Suprapubic skin (tissue), 4 donors: ENCODE results near the gene ENAH. TPM values are rescaled to one million over a fixed set of nuclear protein-coding genes. Genes with fewer than 3 reads are reported as not detected.

Experiments used
- DNase-seq, 2 donors: peaks; one replicate each; pipeline ENCODE4 v3.0.0-alpha.2; 2019; ENCODE audit warnings: low spot score in 2 of 2
- H3K27ac ChIP-seq: fragments of 200-600 bp; sonication (generic); one replicate; pipeline ENCODE4 v1.5.1; 2019
- H3K27me3 ChIP-seq: fragments of 200-600 bp; sonication (generic); one replicate; pipeline ENCODE4 v1.5.1; 2019
- H3K36me3 ChIP-seq: fragments of 200-600 bp; sonication (generic); one replicate; pipeline ENCODE4 v1.5.1; 2019
- H3K4me1 ChIP-seq: fragments of 200-600 bp; sonication (generic); one replicate; pipeline ENCODE4 v1.5.1; 2019
- H3K4me3 ChIP-seq: fragments of 200-600 bp; sonication (generic); one replicate; pipeline ENCODE4 v1.5.1; 2019; ENCODE audit warnings: mild to moderate bottlenecking
- H3K9me3 ChIP-seq: fragments of 200-600 bp; sonication (generic); one replicate; pipeline ENCODE4 v1.5.1; 2019
- EP300 ChIP-seq: sonication (generic); formaldehyde crosslinking; IDR thresholded peaks from one replicate; pipeline ENCODE4 v1.6.1; 2017; ENCODE audit warnings: antibody characterized with exemption
- POLR2A ChIP-seq, 2 donors: fragments of 450-650 bp; IDR thresholded peaks; one replicate each; pipeline ENCODE4 v1.6.1; 2017; ENCODE audit warnings: antibody characterized with exemption in 2 of 2, mild to moderate bottlenecking in 2 of 2, moderate library complexity in 2 of 2
- POLR2AphosphoS5 ChIP-seq, 3 donors: sonication (generic); formaldehyde crosslinking; IDR thresholded peaks; one replicate each; pipeline ENCODE4 v1.6.1; 2017; ENCODE audit warnings: antibody characterized with exemption in 3 of 3
- WGBS: methylation state at CpG from one replicate; pipeline ENCODE4 v1.1.5; 2018; 5-methylcytosine and 5-hydroxymethylcytosine counted together
- total RNA-seq, 4 donors: library from RNA; depleted of rRNA; stranded (reverse); fragments of >200 nt; gene quantifications; one replicate each; pipeline ENCODE4 v1.1.0, GENCODE V29; 2016
- TF ChIP-seq, protein P1 (sequence below), 2 donors: fragments of 200-600 bp in 1 of 2; fragments of 450-650 bp in 1 of 2; sonication (generic) in 1 of 2; IDR thresholded peaks; one replicate each; pipeline ENCODE4 v1.5.1; 2016 to 2019; ENCODE audit warnings: antibody characterized with exemption in 2 of 2, mild to moderate bottlenecking in 1 of 2, moderate library complexity in 1 of 2

The ENAH gene
- total RNA-seq, 4 donors from 2014 or later = 33.5 to 44.6 (median 41.8) TPM

DNA sequence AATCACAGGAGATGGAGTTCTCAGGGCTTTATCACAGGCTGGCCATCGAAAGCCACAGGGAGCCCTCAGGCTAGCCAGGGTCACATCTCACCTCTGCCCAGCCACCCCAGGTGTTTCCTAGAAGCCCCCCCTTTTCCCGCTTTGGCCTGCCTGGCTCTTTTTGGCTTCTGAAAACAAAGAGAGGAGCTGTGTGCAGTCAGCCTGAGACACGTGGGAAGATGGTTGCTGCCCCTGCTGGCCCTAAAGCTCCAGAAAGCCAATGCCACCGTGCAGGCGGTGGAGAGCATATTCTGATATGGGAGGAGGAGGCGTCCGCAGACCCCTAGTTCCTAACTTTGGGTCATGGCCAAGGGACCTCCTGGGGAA lies 206.3 kb downstream of the ENAH start:
- no peaks in the 10 kb centered on the region for H3K36me3 ChIP-seq
- H3K27ac ChIP-seq = peak overlapping the region; percentile 50
- TF ChIP-seq POLR2AphosphoS5 (IDR thresholded peaks at IDR 0.05) (no peak), POLR2A (IDR thresholded peaks at IDR 0.05) (no peak), EP300 (no peak)
- TF ChIP-seq, protein P1, sequence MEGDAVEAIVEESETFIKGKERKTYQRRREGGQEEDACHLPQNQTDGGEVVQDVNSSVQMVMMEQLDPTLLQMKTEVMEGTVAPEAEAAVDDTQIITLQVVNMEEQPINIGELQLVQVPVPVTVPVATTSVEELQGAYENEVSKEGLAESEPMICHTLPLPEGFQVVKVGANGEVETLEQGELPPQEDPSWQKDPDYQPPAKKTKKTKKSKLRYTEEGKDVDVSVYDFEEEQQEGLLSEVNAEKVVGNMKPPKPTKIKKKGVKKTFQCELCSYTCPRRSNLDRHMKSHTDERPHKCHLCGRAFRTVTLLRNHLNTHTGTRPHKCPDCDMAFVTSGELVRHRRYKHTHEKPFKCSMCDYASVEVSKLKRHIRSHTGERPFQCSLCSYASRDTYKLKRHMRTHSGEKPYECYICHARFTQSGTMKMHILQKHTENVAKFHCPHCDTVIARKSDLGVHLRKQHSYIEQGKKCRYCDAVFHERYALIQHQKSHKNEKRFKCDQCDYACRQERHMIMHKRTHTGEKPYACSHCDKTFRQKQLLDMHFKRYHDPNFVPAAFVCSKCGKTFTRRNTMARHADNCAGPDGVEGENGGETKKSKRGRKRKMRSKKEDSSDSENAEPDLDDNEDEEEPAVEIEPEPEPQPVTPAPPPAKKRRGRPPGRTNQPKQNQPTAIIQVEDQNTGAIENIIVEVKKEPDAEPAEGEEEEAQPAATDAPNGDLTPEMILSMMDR (IDR thresholded peaks at IDR 0.05) = no peak
- H3K4me3 ChIP-seq = no peak overlapping the region
- DNase-seq = peak; percentile 53 to 54
- WGBS = 48% methylated on average over 5 of the region's 7 CpGs
- H3K4me1 ChIP-seq = peaks cover 56% of the 10 kb centered on the region
- no peaks in the 10 kb centered on the region for H3K9me3 ChIP-seq
- no peaks in the 10 kb centered on the region for H3K27me3 ChIP-seq

DNA sequence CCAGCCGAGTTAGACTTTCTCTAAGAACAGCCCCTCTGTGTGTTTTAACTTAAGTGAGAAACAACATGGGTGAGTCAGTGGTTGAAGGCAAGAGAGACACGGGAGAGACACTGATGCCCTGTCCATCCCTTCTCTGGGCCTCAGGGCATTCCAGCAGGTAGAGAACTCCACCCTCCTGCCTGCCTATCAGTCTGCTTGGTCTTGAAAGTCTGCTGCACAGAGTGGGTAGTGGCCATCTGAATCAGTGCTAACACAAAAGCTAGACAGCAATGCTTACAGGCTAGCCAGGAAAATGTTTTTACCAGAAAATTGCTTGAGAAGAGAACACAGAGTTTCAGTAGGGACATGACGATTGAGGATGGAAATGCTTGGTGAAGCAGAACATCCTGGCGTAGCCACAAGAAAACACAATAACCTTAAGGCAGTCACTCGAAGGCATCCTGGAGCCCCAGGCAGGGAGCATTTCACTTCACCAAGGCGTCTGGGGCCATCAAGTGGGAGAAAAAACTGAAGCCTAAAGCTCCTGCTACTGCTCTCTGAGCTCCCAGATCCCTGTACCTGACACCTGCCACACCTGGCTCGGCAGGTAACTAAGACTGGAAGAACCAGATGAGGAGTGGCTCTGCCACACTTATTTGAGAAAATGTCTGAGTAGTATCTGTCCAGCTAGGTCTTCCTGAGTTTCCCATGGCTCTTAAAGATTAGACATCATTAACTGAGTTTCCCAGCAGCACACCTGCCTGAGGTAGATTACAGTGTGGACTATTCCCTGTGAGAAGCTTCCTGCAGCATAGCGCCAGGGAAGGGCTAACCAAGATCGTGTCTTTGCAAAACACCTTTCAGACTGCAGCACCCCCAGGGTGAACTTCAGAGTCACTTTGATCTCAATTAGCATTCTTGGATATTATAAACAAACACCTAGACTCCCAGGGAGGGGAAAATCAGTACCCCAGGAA lies 207.0 kb downstream of the ENAH start:
- Histone ChIP-seq H3K4me1 (peaks cover 56% of the 10 kb centered on the region), H3K4me3 (no peak overlapping the region), H3K27ac (peak overlapping the region; percentile 50), H3K9me3 (no peaks in the 10 kb centered on the region), H3K36me3 (no peaks in the 10 kb centered on the region), H3K27me3 (no peaks in the 10 kb centered on the region)
- peak; percentile 45 to 46 for DNase-seq
- WGBS = 38% methylated on average over 7 of the region's 9 CpGs
- no peak for TF ChIP-seq POLR2AphosphoS5 (IDR thresholded peaks at IDR 0.05)
- no peak for TF ChIP-seq POLR2A (IDR thresholded peaks at IDR 0.05)
- TF ChIP-seq, protein P1 (IDR thresholded peaks at IDR 0.05) = no peak
- no peak for TF ChIP-seq EP300

DNA sequence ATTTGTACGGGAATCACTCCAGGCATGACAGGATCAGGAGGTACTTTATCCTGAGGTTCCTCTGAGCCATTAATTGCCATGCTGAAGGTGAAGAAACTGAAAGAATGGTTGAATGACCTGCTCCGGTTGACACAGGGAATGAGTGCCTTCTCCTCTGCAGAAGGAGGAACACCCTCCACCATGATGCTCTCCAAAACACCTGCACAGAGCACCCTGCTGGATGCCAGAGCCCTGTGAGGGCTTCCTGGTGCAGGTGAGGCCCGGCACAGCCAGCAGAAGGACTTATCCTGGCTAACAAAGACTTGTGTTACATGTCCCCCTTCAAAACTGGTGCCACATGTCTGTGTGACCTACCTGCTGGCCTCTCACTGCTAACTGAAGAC lies 210.8 kb downstream of the ENAH start:
- Histone ChIP-seq H3K27me3 (no peaks in the 10 kb centered on the region), H3K36me3 (no peaks in the 10 kb centered on the region), H3K4me1 (peaks cover 29% of the 10 kb centered on the region), H3K27ac (no peak overlapping the region), H3K4me3 (no peak overlapping the region), H3K9me3 (no peaks in the 10 kb centered on the region)
- DNase-seq = peak in 1 of 2 donors; percentile 26
- TF ChIP-seq POLR2A (IDR thresholded peaks at IDR 0.05) (no peak), EP300 (no peak), POLR2AphosphoS5 (IDR thresholded peaks at IDR 0.05) (no peak)
- TF ChIP-seq, protein P1 (IDR thresholded peaks at IDR 0.05) = no peak
- 66% methylated on average over 3 of the region's 3 CpGs for WGBS

DNA sequence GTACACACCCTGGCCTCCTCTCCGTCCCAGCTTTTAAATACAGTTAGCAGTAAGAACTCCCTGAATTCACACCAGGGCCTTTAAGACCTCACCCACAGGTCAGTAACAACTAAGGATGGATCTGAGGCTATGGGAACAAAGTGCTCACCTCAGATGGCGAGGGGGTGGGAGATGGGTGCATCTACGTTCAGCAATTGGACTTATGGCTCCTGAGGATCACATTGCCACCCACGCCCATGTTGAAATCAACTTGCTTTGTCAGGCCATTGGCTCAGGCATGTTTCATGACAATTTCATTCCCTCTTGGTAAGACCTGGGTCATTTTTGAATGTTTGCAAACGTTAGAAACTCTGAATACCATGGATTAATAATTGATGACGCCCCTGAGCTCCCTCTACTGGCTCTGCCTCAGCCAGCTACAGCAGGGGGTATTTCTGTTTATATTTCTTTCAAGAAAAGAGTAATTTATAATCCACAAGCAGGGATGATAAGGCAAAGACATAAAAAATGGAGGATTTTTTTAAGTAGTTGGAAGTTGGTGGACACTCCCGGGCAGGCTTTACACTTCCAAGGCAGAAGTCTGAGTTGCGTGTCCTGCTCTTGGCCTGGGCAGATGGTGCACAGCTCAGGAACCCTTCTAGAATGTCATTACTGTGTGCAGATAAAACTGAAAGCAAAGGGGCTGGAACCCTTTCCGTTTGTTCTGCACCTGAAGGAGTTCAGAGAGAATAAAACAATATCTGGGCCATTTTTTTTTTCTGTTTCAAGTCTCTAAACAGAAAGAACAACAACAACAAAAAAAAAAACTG lies 211.4 kb downstream of the ENAH start:
- DNase-seq = peak in 1 of 2 donors; percentile 43

More for the DNA sequence above, 211.4 kb downstream of the ENAH start:
- WGBS = 74% methylated on average over 9 of the region's 9 CpGs
- Histone ChIP-seq H3K36me3 (no peaks in the 10 kb centered on the region), H3K27ac (no peak overlapping the region), H3K9me3 (no peaks in the 10 kb centered on the region), H3K4me3 (no peak overlapping the region), H3K4me1 (peaks cover 23% of the 10 kb centered on the region), H3K27me3 (no peaks in the 10 kb centered on the region)
- TF ChIP-seq, protein P1 (IDR thresholded peaks at IDR 0.05) = no peak
- TF ChIP-seq POLR2AphosphoS5 (IDR thresholded peaks at IDR 0.05) (no peak), EP300 (no peak), POLR2A (IDR thresholded peaks at IDR 0.05) (no peak)
